ENCODE data around the gene FBXO17.

DNA sequence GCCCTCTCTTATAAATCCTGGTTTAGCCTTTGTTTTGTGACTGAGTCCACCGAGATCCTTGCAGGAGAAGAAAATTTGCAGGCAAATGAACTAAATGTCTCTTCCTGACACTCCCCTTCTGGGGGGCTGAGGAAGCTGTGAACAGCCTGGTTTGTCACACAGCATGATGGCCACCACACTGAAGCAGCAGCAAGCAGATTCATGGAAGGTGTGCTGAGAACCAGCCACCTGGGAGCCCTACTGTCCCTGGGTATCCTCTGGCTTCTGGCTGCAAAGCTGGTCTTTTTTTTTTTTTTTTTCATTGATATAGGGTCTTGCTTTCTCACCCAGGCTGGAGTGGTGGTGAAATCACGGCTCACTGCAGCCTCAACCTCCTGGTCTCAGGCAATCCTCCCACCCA lies 33.6 kb downstream of the FBXO17 start:
- TF ChIP-seq POLR2A (IDR thresholded peaks at IDR 0.05; ENCODE audit: low read length), result no peak
- no peak for TF ChIP-seq GATA1 (IDR thresholded peaks at IDR 0.05; ENCODE audit: low read depth, low read length)

All from erythroblast (primary cell).